Smooth muscle cell (in vitro differentiated cells): ENCODE results near the gene FAM162A. TPM values are rescaled to one million over a fixed set of nuclear protein-coding genes. Genes with fewer than 3 reads are reported as not detected.
A peak's percentile ranks its signal among the peaks of the same experiment; 100 is the strongest.

ENCODE experiments used
- DNase-seq: peaks from one replicate; lab custom pipeline; 2025; ENCODE audit not compliant: unreplicated experiment; lab: John Stamatoyannopoulos, UW
- H2AFZ ChIP-seq: fragments of 200-600 bp; sonication (generic); 2 replicates; pipeline ENCODE4 v1.6.0; 2016; ENCODE audit warnings: antibody characterized with exemption, low read depth, mild to moderate bottlenecking
- H3F3A ChIP-seq: fragments of 200-600 bp; sonication (generic); 2 replicates; pipeline ENCODE4 v1.6.0; 2017; ENCODE audit warnings: antibody characterized with exemption, low read depth
- H3K27ac ChIP-seq: fragments of 200-600 bp; sonication (generic); 2 replicates; pipeline ENCODE4 v1.5.1; 2016; ENCODE audit warnings: low read depth, mild to moderate bottlenecking
- H3K27me3 ChIP-seq: fragments of 200-600 bp; sonication (generic); 2 replicates; pipeline ENCODE4 v1.6.1; 2016; ENCODE audit warnings: low read depth, mild to moderate bottlenecking
- H3K36me3 ChIP-seq: fragments of 200-600 bp; sonication (generic); 2 replicates; pipeline ENCODE4 v1.5.1; 2016; ENCODE audit warnings: low read depth
- H3K4me1 ChIP-seq: fragments of 200-600 bp; sonication (generic); 2 replicates; pipeline ENCODE4 v1.5.1; 2016; ENCODE audit warnings: low read depth
- H3K4me2 ChIP-seq: fragments of 200-600 bp; sonication (generic); 2 replicates; pipeline ENCODE4 v1.6.0; 2016; ENCODE audit warnings: mild to moderate bottlenecking
- H3K4me3 ChIP-seq: fragments of 200-600 bp; sonication (generic); 2 replicates; pipeline ENCODE4 v1.5.1; 2016; ENCODE audit warnings: mild to moderate bottlenecking
- H3K79me2 ChIP-seq: fragments of 200-600 bp; sonication (generic); 2 replicates; pipeline ENCODE4 v1.6.0; 2016; ENCODE audit warnings: low read depth, mild to moderate bottlenecking
- H3K9ac ChIP-seq: fragments of 200-600 bp; sonication (generic); 2 replicates; pipeline ENCODE4 v1.6.0; 2016; ENCODE audit warnings: low read depth
- H3K9me3 ChIP-seq: fragments of 200-600 bp; sonication (generic); replicated peaks from 2 replicates; pipeline ENCODE4 v1.5.1; 2016; ENCODE audit warnings: low read depth
- H4K20me1 ChIP-seq: fragments of 200-600 bp; sonication (generic); 2 replicates; pipeline ENCODE4 v1.6.0; 2016; ENCODE audit warnings: low read depth
- WGBS: methylation state at CpG from one replicate; pipeline ENCODE4 v1.1.7; 2016; ENCODE audit warnings: low lambda C conversion rate; 5-methylcytosine and 5-hydroxymethylcytosine counted together
- polyA plus RNA-seq: library from polyadenylated mRNA; unstranded; fragments of >200 nt; fragmentation: Nextera tagmentation; extraction: Ambion mirVana; gene quantifications from 2 replicates; pipeline ENCODE4 v1.2.1, GENCODE V29; 2016
- total RNA-seq: library from RNA; depleted of rRNA; stranded (reverse); fragments of >200 nt; gene quantifications from 2 replicates; pipeline ENCODE4 v1.2.3, GENCODE V29; 2014
- TF ChIP-seq, protein P1 (sequence below): fragments of 200-600 bp; sonication (generic); IDR thresholded peaks from 2 replicates; pipeline ENCODE4 v1.5.1; 2017; ENCODE audit warnings: borderline replicate concordance, mild to moderate bottlenecking, antibody characterized with exemption; ENCODE audit not compliant: insufficient read depth, poor library complexity, severe bottlenecking

FAM162A gene
- total and polyA plus RNA-seq, 2 experiments from 2014 or later = 117 to 219 TPM

DNA sequence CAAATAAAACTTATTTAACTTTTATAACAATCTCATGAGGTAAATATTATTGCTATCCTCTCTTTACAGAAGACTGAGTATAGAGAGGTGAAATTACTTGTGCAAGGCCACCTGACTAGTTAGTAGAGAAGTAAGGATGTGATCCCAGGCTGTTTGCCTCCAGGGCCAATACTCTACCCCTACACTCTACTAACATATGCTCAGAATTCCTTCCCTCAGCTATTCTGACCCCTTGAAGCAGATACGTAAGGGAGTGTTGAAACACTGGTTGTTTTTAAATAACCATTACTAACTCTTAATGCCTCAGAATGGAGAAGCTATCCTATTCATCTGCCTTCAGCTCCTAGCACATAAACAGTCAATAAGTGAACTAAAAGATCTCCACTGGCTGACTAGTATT lies 34.8 kb upstream of the FAM162A start:
- no peak for DNase-seq
- H3K27ac ChIP-seq = no peak overlapping the region
- TF ChIP-seq, protein P1, sequence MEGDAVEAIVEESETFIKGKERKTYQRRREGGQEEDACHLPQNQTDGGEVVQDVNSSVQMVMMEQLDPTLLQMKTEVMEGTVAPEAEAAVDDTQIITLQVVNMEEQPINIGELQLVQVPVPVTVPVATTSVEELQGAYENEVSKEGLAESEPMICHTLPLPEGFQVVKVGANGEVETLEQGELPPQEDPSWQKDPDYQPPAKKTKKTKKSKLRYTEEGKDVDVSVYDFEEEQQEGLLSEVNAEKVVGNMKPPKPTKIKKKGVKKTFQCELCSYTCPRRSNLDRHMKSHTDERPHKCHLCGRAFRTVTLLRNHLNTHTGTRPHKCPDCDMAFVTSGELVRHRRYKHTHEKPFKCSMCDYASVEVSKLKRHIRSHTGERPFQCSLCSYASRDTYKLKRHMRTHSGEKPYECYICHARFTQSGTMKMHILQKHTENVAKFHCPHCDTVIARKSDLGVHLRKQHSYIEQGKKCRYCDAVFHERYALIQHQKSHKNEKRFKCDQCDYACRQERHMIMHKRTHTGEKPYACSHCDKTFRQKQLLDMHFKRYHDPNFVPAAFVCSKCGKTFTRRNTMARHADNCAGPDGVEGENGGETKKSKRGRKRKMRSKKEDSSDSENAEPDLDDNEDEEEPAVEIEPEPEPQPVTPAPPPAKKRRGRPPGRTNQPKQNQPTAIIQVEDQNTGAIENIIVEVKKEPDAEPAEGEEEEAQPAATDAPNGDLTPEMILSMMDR = no peak
- H3K4me1 ChIP-seq = no peaks in the 10 kb centered on the region
- no peaks in the 10 kb centered on the region for H3K27me3 ChIP-seq
- no peak overlapping the region for H2AFZ ChIP-seq
- H3K79me2 ChIP-seq = no peaks in the 10 kb centered on the region
- no peak overlapping the region for H3K4me3 ChIP-seq
- no peak overlapping the region for H3K4me2 ChIP-seq
- no peaks in the 10 kb centered on the region for H3F3A ChIP-seq
- 59% methylated on average over 1 of the region's 1 CpG for WGBS
- no peaks in the 10 kb centered on the region for H4K20me1 ChIP-seq
- no peaks in the 10 kb centered on the region for H3K36me3 ChIP-seq
- H3K9me3 ChIP-seq = no peaks in the 10 kb centered on the region
- no peak overlapping the region for H3K9ac ChIP-seq

DNA sequence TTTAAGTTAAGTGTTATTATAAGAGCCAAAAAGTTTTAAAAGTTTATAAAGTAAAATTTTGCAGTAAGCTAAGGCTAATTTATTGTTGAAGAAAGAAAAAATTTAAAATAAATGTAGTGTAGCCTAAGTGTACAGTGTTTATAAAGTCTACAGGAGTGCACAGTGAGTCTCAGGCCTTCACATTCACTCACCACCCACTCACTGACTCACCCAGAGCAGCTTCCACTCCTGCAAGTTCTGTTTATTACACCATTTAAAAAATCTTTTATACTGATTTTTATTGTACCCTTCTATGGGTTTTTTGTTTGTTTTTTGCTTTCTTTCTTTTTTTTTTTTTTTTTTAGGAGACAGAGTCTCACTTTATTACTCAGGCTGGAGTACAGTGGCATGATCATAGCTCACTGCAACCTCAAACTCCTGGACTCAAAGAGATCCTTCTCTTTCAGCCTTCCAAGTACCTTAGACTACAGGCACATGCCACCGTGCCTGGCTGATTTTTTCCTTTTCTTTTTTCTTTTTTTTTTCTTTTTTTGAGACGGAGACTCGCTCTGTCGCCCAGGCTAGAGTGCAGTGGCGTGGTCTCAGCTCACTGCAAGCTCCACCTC lies 33.1 kb upstream of the FAM162A start:
- Histone ChIP-seq H3F3A (no peaks in the 10 kb centered on the region), H3K36me3 (no peaks in the 10 kb centered on the region), H3K4me3 (no peak overlapping the region), H4K20me1 (no peaks in the 10 kb centered on the region), H2AFZ (no peak overlapping the region), H3K4me2 (peak overlapping the region; percentile 35), H3K9ac (no peak overlapping the region), H3K4me1 (no peaks in the 10 kb centered on the region), H3K9me3 (no peaks in the 10 kb centered on the region), H3K27ac (no peak overlapping the region), H3K79me2 (no peaks in the 10 kb centered on the region), H3K27me3 (no peaks in the 10 kb centered on the region)
- TF ChIP-seq, protein P1 = no peak
- no peak for DNase-seq
- WGBS = 85% methylated on average over 5 of the region's 5 CpGs

DNA sequence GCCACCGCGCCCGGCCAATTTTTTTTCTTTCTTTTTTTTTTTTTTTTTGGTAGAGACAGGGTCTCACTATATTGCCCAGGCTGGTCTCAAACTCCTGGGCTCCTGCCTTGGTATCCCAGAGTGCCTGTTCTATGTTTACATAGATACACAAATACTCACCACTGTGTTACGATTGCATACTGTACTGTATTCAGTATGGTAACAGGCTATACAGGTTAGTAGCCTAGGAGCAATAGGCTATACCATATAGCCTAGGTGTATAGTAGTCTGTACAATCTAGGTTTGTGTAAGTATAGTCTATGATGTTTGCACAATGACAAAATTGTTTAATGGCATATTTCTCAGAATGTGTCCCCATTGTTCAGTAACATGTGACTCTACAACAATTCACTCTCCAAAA lies 32.4 kb upstream of the FAM162A start:
- Histone ChIP-seq H3K9me3 (no peaks in the 10 kb centered on the region), H2AFZ (no peak overlapping the region), H3K4me1 (no peaks in the 10 kb centered on the region), H4K20me1 (no peaks in the 10 kb centered on the region), H3F3A (no peaks in the 10 kb centered on the region), H3K79me2 (no peaks in the 10 kb centered on the region), H3K27ac (no peak overlapping the region), H3K36me3 (no peaks in the 10 kb centered on the region), H3K9ac (no peak overlapping the region), H3K27me3 (no peaks in the 10 kb centered on the region), H3K4me2 (no peak overlapping the region), H3K4me3 (no peak overlapping the region)
- DNase-seq = no peak
- WGBS = 89% methylated on average over 4 of the region's 4 CpGs
- TF ChIP-seq, protein P1 = no peak

DNA sequence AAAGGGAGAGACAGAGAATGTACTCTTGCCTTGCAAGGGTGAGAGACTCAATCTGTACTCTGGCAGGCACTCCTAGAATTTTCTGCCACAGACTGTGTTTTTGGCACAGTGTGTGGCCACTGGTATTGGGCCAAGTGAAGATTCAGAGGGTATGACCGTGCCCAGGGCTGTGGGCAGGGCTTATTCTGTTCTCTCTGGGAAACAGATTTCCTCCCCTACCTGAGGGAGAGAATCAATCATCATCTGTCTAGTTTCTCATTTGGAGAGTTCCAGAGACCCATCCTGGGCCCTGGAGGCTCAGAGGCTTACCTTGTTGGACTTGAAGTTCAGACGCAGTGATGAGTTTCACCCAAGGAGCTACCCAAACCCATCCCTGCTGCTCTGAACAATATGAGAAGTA lies 30.8 kb upstream of the FAM162A start:
- no peak for DNase-seq
- Histone ChIP-seq H4K20me1 (no peaks in the 10 kb centered on the region), H3K36me3 (no peaks in the 10 kb centered on the region), H3K79me2 (no peaks in the 10 kb centered on the region), H3K4me2 (no peak overlapping the region), H3K27me3 (no peaks in the 10 kb centered on the region), H3K27ac (no peak overlapping the region), H3F3A (no peaks in the 10 kb centered on the region), H3K4me1 (no peaks in the 10 kb centered on the region), H2AFZ (no peak overlapping the region), H3K9me3 (no peaks in the 10 kb centered on the region), H3K4me3 (no peak overlapping the region), H3K9ac (no peak overlapping the region)
- TF ChIP-seq, protein P1 = no peak
- 86% methylated on average over 2 of the region's 2 CpGs for WGBS
